Heart left ventricle (tissue), 13 donors: ENCODE measurements around the gene KLHL29.

Experiments
- POLR2A ChIP-seq, 2 donors: fragments of 450-650 bp; IDR thresholded peaks; one replicate each; pipeline ENCODE4 v1.6.1; 2017; ENCODE audit warnings: antibody characterized with exemption in 2 of 2, mild to moderate bottlenecking in 2 of 2, moderate library complexity in 2 of 2
- TF ChIP-seq, protein P1 (sequence below), 12 donors: fragments of 200-600 bp; sonication (generic) in 4 of 12; IDR thresholded peaks; one replicate each; pipeline versions ENCODE4 v1.5.0 to v1.8.0; 2018 to 2022; ENCODE audit warnings: antibody characterized with exemption in 12 of 12, mild to moderate bottlenecking in 5 of 12
- donor health status: ischemic (EF 13 %, LVEDD 7.1; RV severe dilation, severe dysfunction).
- donor health status: DM: no; HTN: yes; CAD: no.
- donor health status: DM: no; HTN: no; CAD: no.
- donor health status: ischemic (EF 25% LVEDD 6.9; RV normal size, moderate dysfunction).
- donor health status: ischemic (EF 25% LVEDD 5.7; RV mildly dilated, moderate dysfunction).
- donor health status: ischemic (EF 35%, LVEDD 5.7; RV mildly dilated, moderate dysfunction).
- donor health status: nonischemic (EF 11% LVEDD 7.7; RV severe dilation, severe dysfunction).
- donor health status: DM: yes; HTN: yes; CAD: no.
- donor health status: PGD.
- donor health status: ischemic (EF 29% LVEDD 5.4; RV normal size, mild dysfunction).
- donor health status: nonischemic (EF 23%, LVEDD 6.1; RV moderate dilation, normal function).

DNA sequence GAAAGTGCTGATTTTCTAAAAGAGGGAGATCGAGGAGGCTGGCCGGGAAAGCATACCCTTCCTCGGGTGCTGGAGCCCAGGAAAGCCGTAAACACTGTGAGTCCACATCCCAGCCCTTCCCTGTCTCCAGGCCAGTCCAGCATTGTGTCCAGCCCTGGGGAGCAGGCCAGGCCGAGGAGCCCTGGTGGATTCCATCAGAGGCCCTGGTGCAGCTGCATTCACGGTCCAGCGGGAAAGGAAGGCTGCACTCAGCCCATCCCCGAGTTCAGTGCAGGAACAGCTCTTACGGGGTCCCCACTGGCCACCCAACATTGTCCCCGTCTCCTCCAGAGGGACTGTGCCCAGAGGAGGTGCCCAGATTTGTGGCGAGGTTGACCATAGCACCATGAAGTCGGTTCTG, 218.6 kb downstream of the KLHL29 start:
- TF ChIP-seq, protein P1, sequence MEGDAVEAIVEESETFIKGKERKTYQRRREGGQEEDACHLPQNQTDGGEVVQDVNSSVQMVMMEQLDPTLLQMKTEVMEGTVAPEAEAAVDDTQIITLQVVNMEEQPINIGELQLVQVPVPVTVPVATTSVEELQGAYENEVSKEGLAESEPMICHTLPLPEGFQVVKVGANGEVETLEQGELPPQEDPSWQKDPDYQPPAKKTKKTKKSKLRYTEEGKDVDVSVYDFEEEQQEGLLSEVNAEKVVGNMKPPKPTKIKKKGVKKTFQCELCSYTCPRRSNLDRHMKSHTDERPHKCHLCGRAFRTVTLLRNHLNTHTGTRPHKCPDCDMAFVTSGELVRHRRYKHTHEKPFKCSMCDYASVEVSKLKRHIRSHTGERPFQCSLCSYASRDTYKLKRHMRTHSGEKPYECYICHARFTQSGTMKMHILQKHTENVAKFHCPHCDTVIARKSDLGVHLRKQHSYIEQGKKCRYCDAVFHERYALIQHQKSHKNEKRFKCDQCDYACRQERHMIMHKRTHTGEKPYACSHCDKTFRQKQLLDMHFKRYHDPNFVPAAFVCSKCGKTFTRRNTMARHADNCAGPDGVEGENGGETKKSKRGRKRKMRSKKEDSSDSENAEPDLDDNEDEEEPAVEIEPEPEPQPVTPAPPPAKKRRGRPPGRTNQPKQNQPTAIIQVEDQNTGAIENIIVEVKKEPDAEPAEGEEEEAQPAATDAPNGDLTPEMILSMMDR (IDR thresholded peaks at IDR 0.05): no peak
- TF ChIP-seq POLR2A (IDR thresholded peaks at IDR 0.05): no peak
